ENCODE data around the gene PPFIBP1. TPM values are rescaled to one million over a fixed set of nuclear protein-coding genes. Genes with fewer than 3 reads are reported as not detected.

Gene PPFIBP1
- polyA plus RNA-seq, 1 donor (not counting 4 experiments of a cell fraction or from before 2014, with no cell fraction given) = 83.5 TPM

- Histone ChIP-seq H3K27me3 (ENCODE audit: control insufficient read depth, extremely low read depth, insufficient read depth, low read length) (no peaks in the 10 kb centered on the region), H3K9ac (ENCODE audit: control insufficient read depth, extremely low read depth, insufficient read depth, low read length) (no peak overlapping the region), H3K79me2 (ENCODE audit: control insufficient read depth, insufficient read depth, low read length) (no peaks in the 10 kb centered on the region), H2AFZ (ENCODE audit: control insufficient read depth, low read length) (no peak overlapping the region), H3K36me3 (ENCODE audit: control insufficient read depth in 2 of 2, extremely low read depth in 1 of 2, insufficient read depth in 2 of 2, low read length in 2 of 2) (peaks cover 9 to 17% of the 10 kb centered on the region in 2 experiments), H3K4me1 (ENCODE audit: control insufficient read depth, extremely low read depth, insufficient read depth, low read length) (no peaks in the 10 kb centered on the region), H3K27ac (ENCODE audit: control insufficient read depth, insufficient read depth, low read length) (no peak overlapping the region), H3K4me3 (ENCODE audit: control insufficient read depth in 2 of 3, extremely low read depth in 1 of 3, insufficient read depth in 2 of 3, low read depth in 1 of 3, low read length in 3 of 3) (no peak overlapping the region), H4K20me1 (ENCODE audit: control insufficient read depth, extremely low read depth, insufficient read depth, low read length) (no peaks in the 10 kb centered on the region), H3K9me1 (ENCODE audit: control insufficient read depth, extremely low read depth, insufficient read depth, low read length) (no peaks in the 10 kb centered on the region), H3K9me3 (ENCODE audit: control insufficient read depth, low read depth, low read length) (no peaks in the 10 kb centered on the region), H3K4me2 (ENCODE audit: control insufficient read depth, extremely low read depth, insufficient read depth, low read depth, low read length) (no peak overlapping the region)
- dilution Hi-C loops (cut with MboI; ENCODE audit: extremely low pct_ligation_motif_present, low sequenced_read_pairs) = no loop called here
- DNase-seq (ENCODE audit: low read depth, low spot score) (no peak), FAIRE-seq (no peak)
- TF ChIP-seq EZH2 (IDR thresholded peaks at IDR 0.05; ENCODE audit: low read length) (no peak), CTCF (optimal IDR thresholded peaks at IDR 0.05 in 1 of 3, IDR thresholded peaks at IDR 0.05 in 1 of 3, conservative IDR thresholded peaks at IDR 0.05 in 1 of 3; ENCODE audit: extremely low read depth in 1 of 3, insufficient read depth in 2 of 3, low read length in 3 of 3) (no peak)
These were observed 173.0 kb downstream of the PPFIBP1 start for GRCh38 chr12:27696864-27697564.

DNA sequence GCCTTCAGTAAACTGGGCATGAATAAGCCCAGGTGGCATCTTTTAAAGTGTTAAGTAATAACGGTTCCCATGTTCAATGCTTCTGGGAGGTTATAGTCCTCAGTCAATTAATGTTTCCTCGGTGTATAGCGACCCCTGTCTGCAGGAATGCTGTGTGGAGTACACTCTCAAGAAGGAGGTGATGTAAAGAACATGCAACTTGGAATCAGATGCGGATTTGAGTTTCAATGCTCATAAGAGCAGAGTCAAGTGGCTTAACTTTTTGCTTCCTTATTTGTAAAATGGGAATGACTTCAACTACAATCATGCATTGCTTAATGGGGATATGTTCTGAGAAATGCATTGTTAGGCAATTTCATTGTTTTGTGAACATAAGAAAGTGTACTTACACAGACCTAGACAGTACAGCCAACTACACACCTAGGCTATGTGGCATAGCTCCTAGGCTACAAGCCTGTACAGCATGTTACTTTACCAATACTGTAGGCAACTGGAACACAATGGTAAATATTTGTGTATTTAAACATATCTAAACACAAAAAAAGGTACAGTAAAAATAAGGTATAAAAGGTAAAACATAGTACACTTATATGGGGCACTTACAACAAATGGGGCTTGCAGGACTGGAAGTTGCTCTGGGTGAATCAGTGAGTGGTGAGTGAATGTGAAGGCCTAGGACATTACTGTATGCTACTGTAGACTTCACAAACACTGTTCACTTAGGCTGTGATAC lies 179.9 kb downstream of the PPFIBP1 start:
- H3K9ac ChIP-seq (ENCODE audit: control insufficient read depth, extremely low read depth, insufficient read depth, low read length) = no peak overlapping the region
- peaks cover 16% of the 10 kb centered on the region for H3K4me1 ChIP-seq (ENCODE audit: control insufficient read depth, extremely low read depth, insufficient read depth, low read length)
- DNase-seq (ENCODE audit: low read depth, low spot score) = peak; percentile 59
- peak; percentile 91 for FAIRE-seq
- H4K20me1 ChIP-seq (ENCODE audit: control insufficient read depth, extremely low read depth, insufficient read depth, low read length) = no peaks in the 10 kb centered on the region
- peak overlapping the region; percentile 28 for H3K27ac ChIP-seq (ENCODE audit: control insufficient read depth, insufficient read depth, low read length)
- H3K9me3 ChIP-seq (ENCODE audit: control insufficient read depth, low read depth, low read length) = no peaks in the 10 kb centered on the region
- H3K79me2 ChIP-seq (ENCODE audit: control insufficient read depth, insufficient read depth, low read length) = no peaks in the 10 kb centered on the region
- dilution Hi-C loops (cut with MboI; ENCODE audit: extremely low pct_ligation_motif_present, low sequenced_read_pairs) = no loop called here
- H2AFZ ChIP-seq (ENCODE audit: control insufficient read depth, low read length) = no peak overlapping the region
- H3K9me1 ChIP-seq (ENCODE audit: control insufficient read depth, extremely low read depth, insufficient read depth, low read length) = no peaks in the 10 kb centered on the region
- TF ChIP-seq EZH2 (IDR thresholded peaks at IDR 0.05; ENCODE audit: low read length) = no peak
- peak; percentile 75 to 97 (median 86) for TF ChIP-seq CTCF (optimal IDR thresholded peaks at IDR 0.05 in 1 of 3, IDR thresholded peaks at IDR 0.05 in 1 of 3, conservative IDR thresholded peaks at IDR 0.05 in 1 of 3; ENCODE audit: extremely low read depth in 1 of 3, insufficient read depth in 2 of 3, low read length in 3 of 3)
- peaks cover 0 to 2% of the 10 kb centered on the region in 2 experiments for H3K36me3 ChIP-seq (ENCODE audit: control insufficient read depth in 2 of 2, extremely low read depth in 1 of 2, insufficient read depth in 2 of 2, low read length in 2 of 2)
- H3K4me2 ChIP-seq (ENCODE audit: control insufficient read depth, extremely low read depth, insufficient read depth, low read depth, low read length) = no peak overlapping the region
- H3K27me3 ChIP-seq (ENCODE audit: control insufficient read depth, extremely low read depth, insufficient read depth, low read length) = no peaks in the 10 kb centered on the region
- no peak overlapping the region for H3K4me3 ChIP-seq (ENCODE audit: control insufficient read depth in 2 of 3, extremely low read depth in 1 of 3, insufficient read depth in 2 of 3, low read depth in 1 of 3, low read length in 3 of 3)
